ENCODE results near the gene PXDN.
"Not testable (repeated sequence)": the region's sequence is repeated elsewhere in the genome, so short reads cannot be mapped to it uniquely, and the experiment has no call there.

The PXDN gene

GRCh38 chr2:1774929-1775328 lies 30.6 kb upstream of the PXDN start:
- no peak for DNase-seq (ENCODE audit: low spot score)

- DNase-seq (ENCODE audit: low spot score) = no peak
Observed at GRCh38 chr2:1773883-1774282, 29.6 kb upstream of the PXDN start.

DNA sequence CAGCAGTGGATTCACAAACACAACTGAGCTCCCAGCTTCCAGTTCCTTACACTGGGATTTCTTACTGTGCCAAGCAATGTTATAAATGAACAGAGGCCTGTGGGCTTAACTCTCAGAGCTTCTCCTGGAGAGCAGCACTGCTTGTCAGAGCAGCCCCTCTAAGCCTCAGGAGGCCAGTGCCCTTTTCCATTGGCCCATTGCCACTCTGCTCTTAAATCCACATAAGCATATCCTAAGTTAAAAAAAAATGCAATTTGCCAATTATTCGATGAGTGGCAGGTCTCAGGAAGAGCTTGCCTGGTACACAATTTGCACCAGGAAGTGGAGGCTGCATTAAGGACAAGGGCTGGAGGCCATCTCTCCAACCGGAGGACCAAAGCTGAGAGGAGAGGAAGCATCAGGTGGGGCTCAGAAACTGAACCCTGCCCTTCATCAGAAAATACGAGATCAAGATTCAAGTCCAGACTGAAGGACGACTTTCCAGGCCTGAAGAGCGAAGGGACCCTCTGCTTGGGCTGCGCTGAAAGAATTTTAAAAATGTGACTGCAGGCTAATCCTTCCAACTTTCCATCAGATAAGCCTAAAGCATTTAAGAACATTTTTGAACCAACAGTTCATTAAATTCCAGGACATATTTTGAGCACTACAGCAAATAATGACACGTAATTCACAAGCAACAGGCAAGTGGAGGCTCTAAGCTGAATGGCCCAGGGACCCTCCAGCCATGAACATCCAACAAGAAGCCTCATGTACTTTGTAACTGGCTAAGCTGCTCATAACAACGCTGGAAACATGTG lies 28.4 kb upstream of the PXDN start:
- no peak for DNase-seq (ENCODE audit: low spot score)

DNA sequence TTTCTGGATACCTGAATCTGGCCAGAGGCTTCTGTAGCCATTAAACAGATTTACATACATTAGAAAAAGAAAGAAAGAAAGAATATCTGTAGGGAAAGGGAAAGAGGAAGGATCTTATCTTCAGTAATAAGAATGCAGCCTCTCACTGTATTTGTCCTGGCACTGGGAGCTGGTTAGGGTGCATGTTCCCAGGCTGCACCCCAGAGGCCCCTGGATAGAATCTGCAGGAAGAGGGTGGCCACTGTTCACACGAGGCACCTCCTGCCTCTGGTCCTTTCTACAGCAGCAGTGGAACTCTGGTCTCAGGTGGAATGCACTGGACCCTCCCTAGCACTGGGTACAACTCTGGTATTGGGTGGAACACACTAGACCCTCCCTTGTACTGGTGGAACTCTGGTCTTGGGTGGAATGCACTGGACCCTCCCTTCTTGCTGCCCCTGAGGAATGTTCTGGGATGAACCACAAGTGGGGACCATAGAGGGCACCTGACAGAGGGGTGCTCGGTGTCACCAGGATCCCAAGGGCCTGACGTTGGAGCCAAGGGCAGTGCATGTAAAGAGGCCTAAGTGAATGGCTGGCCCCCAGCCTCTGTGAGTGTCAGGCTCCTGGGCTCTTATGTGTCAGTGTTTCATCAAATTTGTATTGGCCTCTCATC lies 27.4 kb upstream of the PXDN start:
- DNase-seq (ENCODE audit: low spot score) = no peak

DNA sequence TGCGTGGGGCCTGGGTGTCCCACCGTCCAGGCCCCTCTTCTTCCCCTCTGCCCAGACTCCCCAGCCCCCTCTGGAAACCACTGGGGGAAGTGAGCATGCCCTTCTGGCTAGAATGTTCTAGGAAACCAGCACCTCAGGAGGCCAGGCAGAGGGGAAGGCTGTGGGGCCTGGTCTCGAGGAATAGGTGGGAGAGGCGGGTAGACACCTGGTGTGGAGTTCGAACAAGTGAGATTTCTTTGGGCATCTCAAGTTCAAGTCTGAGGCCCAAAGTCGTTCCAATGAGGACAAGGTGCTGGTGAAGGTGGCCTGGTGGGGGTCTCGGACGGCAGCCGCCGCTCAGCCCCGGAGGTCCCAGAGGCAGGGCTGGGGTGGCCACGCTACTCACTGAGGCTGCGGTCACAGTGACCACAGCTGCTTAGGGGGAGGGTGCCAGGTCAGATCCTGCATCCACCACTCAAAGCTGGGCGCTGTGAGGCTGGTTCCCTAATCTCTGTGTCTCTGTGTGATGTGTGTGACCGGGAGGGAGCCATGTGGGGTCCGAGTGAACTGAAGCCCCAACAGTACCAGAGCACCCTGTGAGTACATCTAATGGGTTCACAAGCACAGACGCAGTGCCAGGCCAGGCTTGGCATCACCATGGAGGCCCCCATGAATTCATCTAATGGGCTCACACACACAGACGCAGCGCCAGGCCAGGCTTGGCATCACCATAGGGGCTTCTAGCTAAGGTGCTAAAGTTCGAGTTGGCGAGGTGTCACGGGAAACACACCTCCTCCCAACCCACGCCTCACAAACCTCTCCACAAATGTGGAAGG lies 26.5 kb upstream of the PXDN start:
- no peak for DNase-seq (ENCODE audit: low spot score)

GRCh38 chr2:1769703-1770422 lies 25.5 kb upstream of the PXDN start:
- DNase-seq (ENCODE audit: low spot score) = peak; percentile 48

DNA sequence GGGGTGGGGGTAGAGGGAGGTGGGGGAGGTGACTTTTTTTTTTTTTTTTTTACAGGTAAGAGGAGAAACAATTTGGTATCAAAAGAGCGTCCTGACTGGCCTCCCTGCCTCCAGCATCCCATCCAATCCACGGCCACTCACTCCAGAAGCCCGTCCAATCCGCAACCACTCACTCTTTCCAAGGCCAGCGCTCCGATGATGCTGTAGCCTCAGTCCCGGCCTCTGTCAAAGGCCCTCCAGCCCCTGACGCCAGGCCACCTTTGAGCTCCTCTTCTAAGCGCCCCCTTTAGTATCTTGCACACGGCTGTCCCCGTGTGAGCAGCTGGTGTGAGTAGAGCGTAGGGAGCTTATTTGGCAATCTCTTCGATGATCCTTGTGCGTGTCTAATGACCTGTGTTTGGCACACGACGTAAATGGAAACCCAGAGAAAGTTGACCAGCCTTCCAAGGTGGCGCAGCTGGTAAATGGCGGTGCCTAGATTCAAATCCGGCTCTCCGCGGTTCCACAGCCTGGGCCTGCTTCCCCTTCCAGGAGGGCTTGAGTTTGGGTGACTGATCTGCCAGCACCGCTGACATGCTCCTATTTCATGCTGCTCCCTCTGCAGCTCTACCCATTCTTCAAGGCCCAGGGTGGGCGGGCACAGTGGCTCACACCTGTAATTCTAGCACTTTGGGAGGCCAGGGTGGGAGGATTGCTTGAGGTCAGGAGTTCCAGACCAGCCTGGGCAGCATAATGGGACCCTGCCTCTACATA lies 23.8 kb upstream of the PXDN start:
- no peak for DNase-seq (ENCODE audit: low spot score)

GRCh38 chr2:1766851-1767811 lies 22.8 kb upstream of the PXDN start:
- no peak for DNase-seq (ENCODE audit: low spot score)

- no peak for DNase-seq (ENCODE audit: low spot score)
Observed at GRCh38 chr2:1766425-1766824, 22.1 kb upstream of the PXDN start.

GRCh38 chr2:1765201-1765600 lies 20.9 kb upstream of the PXDN start:
- DNase-seq (ENCODE audit: low spot score) = not testable (repeated sequence)

GRCh38 chr2:1759611-1759930 lies 15.3 kb upstream of the PXDN start:
- DNase-seq (ENCODE audit: low spot score) = no peak

GRCh38 chr2:1758774-1759610 lies 14.7 kb upstream of the PXDN start:
- DNase-seq (ENCODE audit: low spot score) = no peak

GRCh38 chr2:1758171-1758570 lies 13.9 kb upstream of the PXDN start:
- DNase-seq (ENCODE audit: low spot score) = no peak

DNA sequence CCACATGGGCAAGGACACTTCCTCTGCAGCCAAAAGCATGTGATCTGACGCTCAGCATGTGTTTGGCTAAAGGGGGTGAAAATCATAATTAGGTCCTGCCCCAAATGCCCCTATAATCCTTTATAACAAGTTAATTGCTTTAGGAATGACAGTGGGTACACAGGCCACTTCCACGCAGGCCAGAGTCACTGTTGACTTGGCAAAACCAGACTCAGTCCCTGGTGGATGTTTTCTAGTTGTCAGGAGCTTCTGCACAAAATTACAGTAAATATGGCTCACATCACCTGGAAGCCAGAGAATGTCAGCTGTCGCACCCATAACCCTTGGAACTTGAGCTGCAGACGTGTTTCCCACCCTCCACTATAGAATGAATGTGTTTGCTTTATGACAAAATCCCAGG lies 13.3 kb upstream of the PXDN start:
- no peak for DNase-seq (ENCODE audit: low spot score)

DNA sequence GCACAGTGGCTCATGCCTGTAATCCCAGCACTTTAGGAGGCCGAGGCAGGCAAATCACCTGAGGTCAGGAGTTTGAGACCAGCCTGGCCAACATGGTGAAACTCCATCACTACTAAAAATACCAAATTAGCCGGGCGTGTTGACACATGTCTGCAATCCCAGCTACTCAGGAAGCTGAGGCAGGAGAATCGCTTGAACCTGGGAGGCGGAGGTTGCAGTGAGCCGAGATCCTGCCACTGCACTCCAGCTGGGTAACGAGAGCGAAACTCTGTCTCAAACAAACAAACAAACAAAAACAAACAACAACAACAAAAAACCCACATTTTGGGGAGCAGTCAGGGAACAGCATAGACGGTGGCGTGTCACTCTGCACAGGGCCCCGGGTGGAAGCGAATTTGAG lies 12.8 kb upstream of the PXDN start:
- DNase-seq (ENCODE audit: low spot score) = not testable (repeated sequence)

GRCh38 chr2:1756456-1756855 lies 12.1 kb upstream of the PXDN start:
- no peak for DNase-seq (ENCODE audit: low spot score)

DNA sequence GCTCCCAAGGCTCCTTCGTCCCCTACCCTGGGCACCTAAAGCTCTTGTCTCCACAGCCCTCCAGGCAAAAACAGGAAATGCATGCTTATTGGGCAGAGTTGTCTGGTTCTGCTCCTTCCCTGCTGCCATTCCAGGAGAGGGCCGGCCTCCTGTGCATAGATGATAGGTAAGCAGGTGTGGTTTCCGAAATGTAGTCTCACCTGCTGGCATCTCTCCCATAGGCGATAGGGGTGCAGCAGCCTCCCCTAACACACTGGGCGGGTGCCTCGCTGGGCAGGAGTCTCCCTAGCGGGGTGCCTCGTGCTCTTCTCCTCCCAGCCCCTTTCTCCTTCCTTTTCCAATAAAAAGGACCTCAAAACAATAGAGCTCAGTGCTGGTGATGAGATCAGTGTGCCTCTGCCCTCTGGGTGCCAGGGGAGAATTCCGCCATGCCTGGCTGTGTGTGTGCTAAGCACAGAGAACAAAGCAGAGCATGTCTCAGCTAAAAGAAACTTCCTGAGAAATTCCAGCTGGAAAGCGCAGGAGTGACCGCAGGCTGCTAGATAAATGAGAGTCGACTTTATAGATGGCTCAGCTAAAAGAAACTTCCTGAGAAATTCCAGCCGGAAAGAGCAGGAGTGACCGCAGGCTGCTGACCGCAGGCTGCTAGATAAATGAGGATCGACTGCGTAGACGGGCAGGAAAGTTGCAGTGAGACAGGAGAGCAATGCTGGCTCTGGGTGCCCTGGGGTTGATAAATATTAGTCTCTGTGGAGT lies 11.3 kb upstream of the PXDN start:
- no peak for DNase-seq (ENCODE audit: low spot score)

- DNase-seq (ENCODE audit: low spot score) = no peak
Observed at GRCh38 chr2:1754461-1755170, 10.3 kb upstream of the PXDN start.

All from AG08395 (cell line).